H1 (cell line): Measurements from ENCODE around the gene SFXN2. TPM values are rescaled to one million over a fixed set of nuclear protein-coding genes. Genes with fewer than 3 reads are reported as not detected.

Experiments used
- CTCF ChIA-PET: fragments of 300-600 bp; sonication (Branson Sonifier 250); formaldehyde crosslinking; loops from one replicate; lab custom pipeline; 2021; ENCODE audit not compliant: partially characterized antibody; lab: Charles Lee
- POLR2A ChIA-PET: fragments of 300-600 bp; sonication (Branson Sonifier 250); formaldehyde crosslinking; loops from one replicate; lab custom pipeline; 2021; ENCODE audit warnings: inconsistent platforms; ENCODE audit not compliant: partially characterized antibody; lab: Charles Lee
- DNase-seq, 2 experiments: peaks; one replicate each; pipeline versions ENCODE4 v3.0.0 to v3.0.0-alpha.2; 2010 to 2022; ENCODE audit warnings: low spot score in 2 of 2, low read depth in 1 of 2, mixed read lengths in 1 of 2
- FAIRE-seq: peaks from 2 replicates; lab custom pipeline; 2011; peaks lifted over from hg19 to GRCh38; lab: Jason Lieb, UNC
- H2AFZ ChIP-seq: 2 replicates; pipeline ENCODE4 v1.8.1; 2012; ENCODE audit warnings: low read length, inconsistent platforms
- H2AK5ac ChIP-seq: 2 replicates; pipeline ENCODE4 v1.6.1; 2013; ENCODE audit warnings: low read depth, low read length
- H2BK120ac ChIP-seq: replicated peaks from 2 replicates; pipeline ENCODE3; 2013; ENCODE audit warnings: low read depth, low read length, inconsistent platforms
- H2BK12ac ChIP-seq: 2 replicates; pipeline ENCODE4 v1.6.1; 2013; ENCODE audit warnings: low read depth, low read length
- H2BK15ac ChIP-seq: 2 replicates; pipeline ENCODE4 v1.6.1; 2013; ENCODE audit warnings: low read length
- H2BK20ac ChIP-seq: 2 replicates; pipeline ENCODE4 v1.6.1; 2013; ENCODE audit warnings: low read length
- H2BK5ac ChIP-seq: 2 replicates; pipeline ENCODE4 v1.6.1; 2013; ENCODE audit warnings: low read depth, low read length
- H3K14ac ChIP-seq: 2 replicates; pipeline ENCODE4 v1.6.1; 2013; ENCODE audit warnings: inconsistent platforms; ENCODE audit not compliant: insufficient read length
- H3K18ac ChIP-seq: 2 replicates; pipeline ENCODE4 v1.6.1; 2013; ENCODE audit warnings: low read length; ENCODE audit errors: extremely low read depth
- H3K23ac ChIP-seq: 2 replicates; pipeline ENCODE4 v1.6.1; 2013; ENCODE audit warnings: inconsistent platforms; ENCODE audit not compliant: insufficient read length
- H3K23me2 ChIP-seq: 2 replicates; pipeline ENCODE4 v1.6.1; 2013; ENCODE audit warnings: low read depth, low read length
- H3K27ac ChIP-seq: 2 replicates; pipeline ENCODE4 v1.6.1; 2011; ENCODE audit warnings: low read depth, low read length, inconsistent platforms
- H3K27me3 ChIP-seq, 4 experiments: replicated peaks in 1 of 4; 1 replicate in 1 of 4; 2 replicates in 3 of 4; pipeline versions ENCODE4 v1.6.1 to v1.8.1; 2011 to 2013; ENCODE audit warnings: low read length in 3 of 4, mild to moderate bottlenecking in 3 of 4, inconsistent platforms in 2 of 4, mixed read lengths in 2 of 4, moderate library complexity in 1 of 4; ENCODE audit not compliant: control insufficient read depth in 3 of 4, insufficient read depth in 3 of 4; ENCODE audit errors: extremely low read depth in 1 of 4
- H3K36me3 ChIP-seq, 4 experiments: 2 replicates each; pipeline versions ENCODE4 v1.6.1 to v1.8.1; 2011 to 2013; ENCODE audit warnings: mild to moderate bottlenecking in 4 of 4, low read length in 3 of 4, moderate library complexity in 2 of 4, control low read depth in 1 of 4, inconsistent platforms in 1 of 4; ENCODE audit not compliant: insufficient read depth in 4 of 4, control insufficient read depth in 2 of 4
- H3K4ac ChIP-seq: replicated peaks from 2 replicates; pipeline ENCODE3; 2013; ENCODE audit warnings: low read length, low read depth, mixed read lengths, inconsistent platforms; ENCODE audit not compliant: insufficient read length
- H3K4me1 ChIP-seq, 4 experiments: replicated peaks in 1 of 4; 1 replicate in 1 of 4; 2 replicates in 3 of 4; pipeline versions ENCODE4 v1.6.1 to v1.8.1; 2011 to 2013; ENCODE audit warnings: low read length in 3 of 4, inconsistent platforms in 2 of 4, mixed read lengths in 1 of 4; ENCODE audit not compliant: insufficient read depth in 4 of 4, control insufficient read depth in 3 of 4
- H3K4me2 ChIP-seq, 2 experiments: 2 replicates each; pipeline versions ENCODE4 v1.6.1 to v1.8.1; 2011 to 2013; ENCODE audit warnings: low read depth in 2 of 2, low read length in 2 of 2, control low read depth in 1 of 2, inconsistent platforms in 1 of 2, mild to moderate bottlenecking in 1 of 2; ENCODE audit not compliant: insufficient read depth in 1 of 2
- H3K4me3 ChIP-seq, 4 experiments: fragments of 200-600, 300-600 bp in 1 of 4; sonication (generic), shearing (Covaris generic), sonication (Bioruptor Twin) in 1 of 4; 2 replicates each; pipeline versions ENCODE4 v1.5.1 to v1.8.1; 2011 to 2016; ENCODE audit warnings: low read length in 4 of 4, low read depth in 3 of 4, control low read depth in 2 of 4, inconsistent platforms in 2 of 4, mild to moderate bottlenecking in 2 of 4, mixed read lengths in 1 of 4, moderate library complexity in 1 of 4; ENCODE audit not compliant: insufficient read depth in 2 of 4; ENCODE audit errors: extremely low read depth in 1 of 4
- H3K56ac ChIP-seq: replicated peaks from 2 replicates; pipeline ENCODE3; 2013; ENCODE audit warnings: low read depth, mild to moderate bottlenecking, mixed read lengths, low read length, inconsistent platforms; ENCODE audit not compliant: insufficient read length
- H3K79me1 ChIP-seq: 2 replicates; pipeline ENCODE4 v1.6.1; 2013; ENCODE audit warnings: low read depth, low read length, control low read depth
- H3K79me2 ChIP-seq, 2 experiments: 2 replicates each; pipeline versions ENCODE4 v1.6.1 to v1.8.1; 2012 to 2013; ENCODE audit warnings: low read length in 2 of 2, mild to moderate bottlenecking in 2 of 2, inconsistent platforms in 1 of 2; ENCODE audit not compliant: insufficient read depth in 2 of 2, control insufficient read depth in 1 of 2
- H3K9ac ChIP-seq, 4 experiments: replicated peaks in 1 of 4; 1 replicate in 1 of 4; 2 replicates in 3 of 4; pipeline versions ENCODE4 v1.6.1 to v1.8.1; 2011 to 2013; ENCODE audit warnings: low read depth in 3 of 4, low read length in 3 of 4, control low read depth in 2 of 4, mild to moderate bottlenecking in 2 of 4, moderate library complexity in 2 of 4, inconsistent platforms in 1 of 4; ENCODE audit errors: extremely low read depth in 1 of 4
- H3K9me3 ChIP-seq, 2 experiments: 2 replicates each; pipeline versions ENCODE4 v1.6.1 to v1.8.1; 2012 to 2013; ENCODE audit warnings: mild to moderate bottlenecking in 2 of 2, moderate library complexity in 2 of 2, control low read depth in 1 of 2, inconsistent platforms in 1 of 2, low read depth in 1 of 2, low read length in 1 of 2, mixed read lengths in 1 of 2; ENCODE audit not compliant: insufficient read depth in 2 of 2
- H4K20me1 ChIP-seq, 2 experiments: replicated peaks in 1 of 2; 2 replicates each; pipeline versions ENCODE3 to v1.8.1; 2011 to 2013; ENCODE audit warnings: inconsistent platforms in 2 of 2, low read length in 2 of 2, mild to moderate bottlenecking in 1 of 2; ENCODE audit not compliant: insufficient read depth in 2 of 2, control insufficient read depth in 1 of 2
- H4K5ac ChIP-seq: 2 replicates; pipeline ENCODE4 v1.6.1; 2013; ENCODE audit warnings: low read length, low read depth, mixed read lengths, inconsistent platforms; ENCODE audit not compliant: insufficient read length
- H4K8ac ChIP-seq: 2 replicates; pipeline ENCODE4 v1.8.0; 2013; ENCODE audit warnings: mild to moderate bottlenecking, moderate library complexity, low read length, inconsistent platforms; ENCODE audit not compliant: insufficient read depth; ENCODE audit errors: extremely low read depth
- H4K91ac ChIP-seq: replicated peaks from 2 replicates; pipeline ENCODE3; 2013; ENCODE audit warnings: low read length, mixed read lengths, inconsistent platforms; ENCODE audit not compliant: insufficient read length
- SIN3A ChIP-seq, 2 experiments: IDR thresholded peaks in 1 of 2; conservative IDR thresholded peaks in 1 of 2; 2 replicates each; pipeline ENCODE4 v1.6.1; 2011 to 2012; ENCODE audit warnings: low read length in 2 of 2, improper control_type of control experiment in 1 of 2, low read depth in 1 of 2, mild to moderate bottlenecking in 1 of 2
- TEAD4 ChIP-seq: IDR thresholded peaks from 2 replicates; pipeline ENCODE4 v1.6.1; 2012; ENCODE audit warnings: low read depth, low read length, inconsistent platforms, mixed read lengths
- ZNF274 ChIP-seq: IDR thresholded peaks from 2 replicates; pipeline ENCODE4 v1.7.0; 2012; ENCODE audit warnings: low read length, borderline replicate concordance; ENCODE audit errors: extremely low read depth
- WGBS, 2 experiments: shearing (Covaris generic) in 1 of 2; methylation state at CpG; one replicate each; pipeline versions ENCODE4 v1.1.6 to v1.1.7; 2013 to 2015; ENCODE audit warnings: low lambda C conversion rate in 2 of 2, mixed read lengths in 2 of 2, inconsistent platforms in 1 of 2, low coverage in 1 of 2, missing lambda C conversion rate in 1 of 2; ENCODE audit not compliant: insufficient replicate concordance in 2 of 2, insufficient coverage in 1 of 2, insufficient read length in 1 of 2; ENCODE audit errors: extremely low coverage in 1 of 2, missing lambda C conversion rate in 1 of 2; 5-methylcytosine and 5-hydroxymethylcytosine counted together
- polyA plus RNA-seq, 7 experiments: library from polyadenylated mRNA; depleted of rRNA in 3 of 7; stranded (reverse) in 5 of 7; unstranded in 2 of 7; fragments of >200 nt in 5 of 7; fragments of 200-250 nt in 2 of 7; gene quantifications; 1 replicate in 5 of 7; 2 replicates in 1 of 7; 4 replicates in 1 of 7; pipeline versions ENCODE4 v1.2.1 to v1.2.3, GENCODE V29; 2011 to 2013; ENCODE audit warnings: missing spikeins in 2 of 7, mixed read lengths in 2 of 7
- total RNA-seq: library from RNA; stranded (reverse); fragmentation: NEBNext Ultra II Directional; extraction: Animal tissue kit (Norgen Biotek cat#: 25700); gene quantifications from 2 replicates; pipeline ENCODE4 v1.2.1, GENCODE V29; 2021

SFXN2 gene
- total and polyA plus RNA-seq, 2 of the 8 experiments (the other 6 are each of a cell fraction or from before 2014, with no cell fraction given), result 20.5 to 23.5 TPM

DNA sequence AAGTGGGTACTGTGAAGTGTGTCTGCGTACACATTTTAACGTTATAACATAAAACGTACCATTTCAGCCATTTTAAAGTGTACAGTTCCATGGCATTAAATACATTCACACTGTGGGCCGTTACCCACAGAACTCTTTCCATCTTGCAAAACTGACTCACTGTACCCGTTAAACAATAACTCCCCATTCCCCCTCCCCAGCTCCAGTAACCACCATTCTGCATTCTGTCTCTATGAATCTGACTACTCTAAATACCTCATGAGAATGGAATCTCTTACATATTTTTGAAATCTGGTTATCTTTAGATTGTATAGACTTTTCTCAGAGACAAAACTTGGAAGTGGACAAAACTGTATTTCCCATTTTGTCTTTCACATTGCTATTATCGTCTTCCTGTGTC, 9.5 kb upstream of the SFXN2 start:
- H3K4me3 ChIP-seq, result no peak overlapping the region
- no peak overlapping the region for H3K23ac ChIP-seq
- peaks cover 0 to 10% of the 10 kb centered on the region in 2 experiments; a peak in 1 of 4 replicates for H3K79me2 ChIP-seq
- FAIRE-seq (no peak), DNase-seq (no peak)
- H3K4ac ChIP-seq, result no peak overlapping the region
- CTCF ChIA-PET, result no interaction called here
- no peaks in the 10 kb centered on the region for H3K27me3 ChIP-seq
- H3K36me3 ChIP-seq, result 0 out of 8 replicates have a peak, but pooled peaks cover 0 to 4% (median 0%) of the 10 kb centered on the region in 4 experiments
- H3K56ac ChIP-seq, result no peak overlapping the region
- H4K20me1 ChIP-seq, result peaks cover 0 to 4% of the 10 kb centered on the region in 2 experiments
- no peak overlapping the region for H4K8ac ChIP-seq
- TF ChIP-seq ZNF274 (no peak), TEAD4 (no peak), SIN3A (conservative IDR thresholded peaks at IDR 0.05 in 1 of 2, IDR thresholded peaks at IDR 0.05 in 1 of 2; ENCODE audit: low read depth in 1 of 2, low read length in 2 of 2) (no peak)
- no peak overlapping the region for H2BK15ac ChIP-seq
- H2BK120ac ChIP-seq, result no peak overlapping the region
- POLR2A ChIA-PET, result no interaction called here
- H3K4me2 ChIP-seq, result no peak overlapping the region
- no peak overlapping the region for H2AFZ ChIP-seq
- no peaks in the 10 kb centered on the region for H3K23me2 ChIP-seq
- H3K18ac ChIP-seq, result no peak overlapping the region
- 96% methylated on average over 6 of the region's 6 CpGs; no CpG with 5 or more reads in 1 of the 2 experiments for WGBS, 2 experiments
- H3K79me1 ChIP-seq, result peaks cover under 1% of the 10 kb centered on the region; the same call in 1 of the 2 replicates
- H3K14ac ChIP-seq, result no peak overlapping the region
- no peak overlapping the region for H2BK5ac ChIP-seq
- H4K5ac ChIP-seq, result no peak overlapping the region
- H2BK12ac ChIP-seq, result no peak overlapping the region
- H3K4me1 ChIP-seq, result no peaks in the 10 kb centered on the region
- no peak overlapping the region for H3K9ac ChIP-seq
- H3K9me3 ChIP-seq, result no peaks in the 10 kb centered on the region
- H2AK5ac ChIP-seq, result no peak overlapping the region
- no peak overlapping the region for H3K27ac ChIP-seq
- H2BK20ac ChIP-seq, result no peak overlapping the region
- no peak overlapping the region for H4K91ac ChIP-seq
